Osteocyte (in vitro differentiated cells): ENCODE results near the gene RPLP2. TPM values are rescaled to one million over a fixed set of nuclear protein-coding genes. Genes with fewer than 3 reads are reported as not detected.

Experiments
- DNase-seq: peaks from one replicate; pipeline ENCODE4 v3.0.0; 2021; ENCODE audit warnings: mixed read lengths; ENCODE audit not compliant: unreplicated experiment; ENCODE audit errors: extremely low spot score
- H3K27ac Mint-ChIP-seq: one replicate; pipeline ENCODE4 v1.8.0; 2021; ENCODE audit warnings: mild to moderate bottlenecking, mixed read lengths; ENCODE audit not compliant: unreplicated experiment
- H3K27me3 Mint-ChIP-seq: one replicate; pipeline ENCODE4 v1.8.0; 2021; ENCODE audit warnings: mixed read lengths; ENCODE audit not compliant: unreplicated experiment
- H3K36me3 Mint-ChIP-seq: one replicate; pipeline ENCODE4 v1.8.0; 2021; ENCODE audit warnings: mixed read lengths; ENCODE audit not compliant: unreplicated experiment
- H3K4me1 Mint-ChIP-seq: one replicate; pipeline ENCODE4 v1.8.0; 2021; ENCODE audit warnings: mixed read lengths; ENCODE audit not compliant: unreplicated experiment
- H3K4me3 Mint-ChIP-seq: one replicate; pipeline ENCODE4 v1.8.0; 2021; ENCODE audit warnings: mild to moderate bottlenecking, moderate library complexity, mixed read lengths; ENCODE audit not compliant: unreplicated experiment
- H3K9me3 Mint-ChIP-seq: one replicate; pipeline ENCODE4 v1.8.0; 2021; ENCODE audit warnings: mixed read lengths; ENCODE audit not compliant: unreplicated experiment
- CTCF ChIP-seq: fragments of 200-600 bp; sonication (generic); IDR thresholded peaks from 2 replicates; pipeline ENCODE4 v1.5.0; 2021; ENCODE audit warnings: antibody characterized with exemption, mild to moderate bottlenecking, moderate library complexity
- total RNA-seq: library from RNA; stranded (reverse); gene quantifications from 2 replicates; pipeline ENCODE4 v1.2.1, GENCODE V29; 2021

The RPLP2 gene
- total RNA-seq, 1 donor from 2014 or later: 1,500 TPM

GRCh38 chr11:849951-850774 lies 40.4 kb downstream of the RPLP2 start:
- peaks cover 39% of the 10 kb centered on the region for H3K4me1 Mint-ChIP-seq
- TF ChIP-seq CTCF: no peak
- H3K27me3 Mint-ChIP-seq: no peaks in the 10 kb centered on the region
- H3K9me3 Mint-ChIP-seq: no peaks in the 10 kb centered on the region
- H3K27ac Mint-ChIP-seq: no peak overlapping the region
- H3K36me3 Mint-ChIP-seq: no peaks in the 10 kb centered on the region
- peak overlapping the region; percentile 62 for H3K4me3 Mint-ChIP-seq
- no peak for DNase-seq

GRCh38 chr11:850775-851763 lies 41.3 kb downstream of the RPLP2 start:
- Mint-ChIP-seq H3K27me3 (no peaks in the 10 kb centered on the region), H3K4me3 (peak overlapping the region; percentile 62), H3K9me3 (no peaks in the 10 kb centered on the region), H3K27ac (no peak overlapping the region), H3K36me3 (no peaks in the 10 kb centered on the region), H3K4me1 (peaks cover 30% of the 10 kb centered on the region)
- no peak for TF ChIP-seq CTCF
- DNase-seq: no peak

- TF ChIP-seq CTCF: no peak
- H3K27ac Mint-ChIP-seq: no peak overlapping the region
- no peak overlapping the region for H3K4me3 Mint-ChIP-seq
- H3K27me3 Mint-ChIP-seq: no peaks in the 10 kb centered on the region
- H3K36me3 Mint-ChIP-seq: no peaks in the 10 kb centered on the region
- H3K9me3 Mint-ChIP-seq: no peaks in the 10 kb centered on the region
- no peak for DNase-seq
- H3K4me1 Mint-ChIP-seq: peaks cover 20% of the 10 kb centered on the region
These were observed 43.0 kb downstream of the RPLP2 start for GRCh38 chr11:852762-853161.

- TF ChIP-seq CTCF: no peak
- H3K4me3 Mint-ChIP-seq: no peak overlapping the region
- no peaks in the 10 kb centered on the region for H3K9me3 Mint-ChIP-seq
- peaks cover 15% of the 10 kb centered on the region for H3K4me1 Mint-ChIP-seq
- H3K27me3 Mint-ChIP-seq: no peaks in the 10 kb centered on the region
- H3K36me3 Mint-ChIP-seq: no peaks in the 10 kb centered on the region
- H3K27ac Mint-ChIP-seq: no peak overlapping the region
- DNase-seq: no peak
These were observed 44.1 kb downstream of the RPLP2 start for GRCh38 chr11:853682-854448.
